Choroid plexus epithelial cell (primary cell): ENCODE measurements around the gene CNTN5.

Source experiments
- DNase-seq: peaks from one replicate; pipeline ENCODE4 v3.0.0-alpha.2; 2010; ENCODE audit warnings: low read depth
- H3K4me3 ChIP-seq: 2 replicates; pipeline ENCODE4 v1.5.1; 2011; ENCODE audit warnings: low read depth, mild to moderate bottlenecking, control low read depth, low read length, moderate library complexity
- CTCF ChIP-seq: conservative IDR thresholded peaks from 2 replicates; pipeline ENCODE4 v1.5.1; 2011; ENCODE audit warnings: low read depth, mild to moderate bottlenecking, control low read depth, inconsistent platforms, low read length, moderate library complexity

The CNTN5 gene

DNA sequence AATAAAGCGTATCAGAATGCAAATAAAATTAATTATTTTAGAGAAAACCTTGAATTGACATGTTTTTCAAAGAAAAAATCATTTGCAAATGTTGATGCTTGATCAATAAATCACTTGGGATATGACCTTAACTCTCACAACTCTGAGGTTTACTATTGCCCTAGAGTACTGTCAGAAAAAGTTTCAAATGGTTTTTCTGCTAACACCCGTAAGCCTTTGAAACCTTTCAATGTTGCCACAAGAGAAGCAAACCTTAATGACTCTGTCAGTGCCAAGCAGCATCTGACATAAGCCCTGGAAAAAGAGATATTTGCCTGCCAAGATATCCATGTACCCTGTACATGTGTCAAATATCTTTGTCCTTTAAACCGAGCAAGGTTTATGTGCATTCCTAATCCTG lies 1282.1 kb downstream of the CNTN5 start:
- no peak for TF ChIP-seq CTCF
- DNase-seq: no peak
- H3K4me3 ChIP-seq: no peak overlapping the region

DNA sequence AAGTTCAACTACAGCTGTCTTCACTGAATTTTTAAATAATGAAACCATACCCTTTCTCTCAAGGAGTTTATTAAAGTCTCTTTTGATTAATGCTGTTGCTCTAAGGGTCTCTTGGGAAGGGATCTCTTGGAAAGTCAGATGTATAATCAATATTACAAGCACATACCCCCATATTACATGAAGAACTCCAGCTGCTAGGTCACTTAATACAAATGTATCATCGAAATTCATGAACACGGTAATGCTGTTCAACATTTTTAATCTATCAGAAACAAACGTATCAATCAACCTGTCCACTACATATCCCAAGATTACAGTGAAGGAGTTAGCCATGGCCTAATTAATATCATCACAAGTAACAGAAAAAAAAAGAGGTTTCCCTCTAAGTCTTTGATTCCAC lies 1283.1 kb downstream of the CNTN5 start:
- no peak for TF ChIP-seq CTCF
- no peak overlapping the region for H3K4me3 ChIP-seq
- no peak for DNase-seq

DNA sequence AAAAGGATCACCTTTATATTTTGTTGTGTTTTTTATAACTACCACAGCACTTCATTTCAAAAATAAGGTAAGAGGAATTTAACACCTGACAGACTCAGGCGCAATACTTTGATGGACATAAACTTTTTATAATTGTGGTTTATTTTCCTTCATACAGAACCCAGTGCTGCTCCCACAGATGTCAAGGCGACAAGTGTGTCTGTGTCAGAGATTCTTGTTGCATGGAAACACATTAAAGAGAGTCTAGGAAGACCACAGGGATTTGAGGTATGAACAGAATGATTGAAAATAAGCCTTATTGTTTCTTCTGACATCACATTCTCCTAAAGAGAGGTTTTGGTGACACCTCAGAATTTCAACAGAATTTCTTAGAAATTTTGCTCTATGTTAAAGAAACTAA lies 1287.5 kb downstream of the CNTN5 start:
- TF ChIP-seq CTCF: no peak
- no peak overlapping the region for H3K4me3 ChIP-seq
- no peak for DNase-seq

DNA sequence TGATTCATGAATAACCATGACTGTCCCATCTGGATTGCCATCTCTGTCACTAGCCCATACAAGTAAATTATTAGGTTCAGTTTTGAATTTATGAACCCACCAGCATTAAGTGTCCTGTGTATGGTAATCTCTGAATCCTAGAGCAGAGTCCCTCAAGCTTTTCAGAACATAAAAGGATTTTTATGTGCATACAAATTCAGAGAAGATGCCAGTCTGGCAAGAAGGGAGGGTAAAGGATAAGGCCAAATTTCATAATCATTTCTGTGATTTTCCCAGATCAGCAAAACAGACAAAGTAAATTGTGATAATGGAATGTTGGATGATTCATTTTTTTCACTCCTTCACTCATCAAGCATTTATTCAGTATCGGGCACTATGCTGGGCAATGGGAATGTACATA lies 1295.2 kb downstream of the CNTN5 start:
- no peak for DNase-seq
- TF ChIP-seq CTCF: no peak
- H3K4me3 ChIP-seq: no peak overlapping the region

DNA sequence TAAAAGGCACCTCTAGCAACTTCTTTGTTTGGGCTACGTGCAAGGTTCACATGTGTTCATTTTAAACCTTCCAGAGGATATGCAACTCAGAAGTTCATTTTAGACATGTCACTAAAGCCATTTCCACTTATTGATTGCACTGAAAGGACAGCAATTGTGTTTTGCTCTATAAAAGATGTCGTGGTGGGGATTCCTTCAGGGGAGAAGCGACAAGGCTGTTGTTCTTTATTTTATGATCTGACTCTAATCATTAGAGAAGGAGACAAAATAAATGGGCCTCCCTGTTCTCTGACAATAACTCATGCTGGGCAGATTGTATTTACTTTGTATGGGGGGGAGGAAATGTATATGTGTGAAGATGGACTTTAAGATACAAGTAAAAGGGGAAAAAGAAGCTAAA lies 1296.2 kb downstream of the CNTN5 start:
- no peak for DNase-seq
- no peak overlapping the region for H3K4me3 ChIP-seq
- TF ChIP-seq CTCF: no peak

- no peak for TF ChIP-seq CTCF
- no peak overlapping the region for H3K4me3 ChIP-seq
- no peak for DNase-seq
These were observed 1298.9 kb downstream of the CNTN5 start for GRCh38 chr11:100319691-100320090.

DNA sequence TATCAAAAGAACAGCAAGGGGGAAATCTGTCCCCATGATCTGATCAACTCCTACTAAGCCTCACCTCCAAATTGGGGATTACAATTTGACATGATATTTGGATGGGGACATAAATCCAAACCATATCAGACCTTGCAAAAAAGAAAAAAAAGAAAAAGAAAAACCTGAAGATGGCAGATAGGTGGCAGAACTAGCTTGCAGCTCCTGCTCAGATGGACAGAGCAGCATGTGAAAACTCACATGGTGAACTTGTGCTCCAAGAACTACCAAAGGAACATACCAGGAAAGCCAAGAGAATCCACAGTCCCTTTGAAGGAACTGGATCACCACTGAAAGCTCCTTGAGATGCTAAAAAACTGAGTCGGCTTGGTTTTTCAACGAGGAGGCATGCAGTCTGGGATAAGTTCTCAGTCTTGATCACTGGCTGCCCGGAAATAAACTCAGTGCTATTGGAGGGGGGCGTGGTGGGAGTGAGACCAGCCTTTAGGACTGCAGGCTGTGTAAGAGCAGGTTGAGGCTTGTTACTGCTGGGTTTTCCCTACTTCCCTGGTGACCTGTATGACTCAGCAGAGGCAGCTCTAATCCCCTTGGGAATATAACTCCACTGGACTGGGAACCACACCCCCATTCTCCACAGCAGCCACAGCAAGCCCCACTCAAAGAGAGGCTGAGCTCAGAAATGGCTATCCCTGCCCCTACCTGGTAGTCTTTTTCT lies 1308.0 kb downstream of the CNTN5 start:
- TF ChIP-seq CTCF: peak; percentile 34
- H3K4me3 ChIP-seq: no peak overlapping the region
- DNase-seq: peak; percentile 45
